ENCODE data around the gene NR1H4.

Gene NR1H4

DNA sequence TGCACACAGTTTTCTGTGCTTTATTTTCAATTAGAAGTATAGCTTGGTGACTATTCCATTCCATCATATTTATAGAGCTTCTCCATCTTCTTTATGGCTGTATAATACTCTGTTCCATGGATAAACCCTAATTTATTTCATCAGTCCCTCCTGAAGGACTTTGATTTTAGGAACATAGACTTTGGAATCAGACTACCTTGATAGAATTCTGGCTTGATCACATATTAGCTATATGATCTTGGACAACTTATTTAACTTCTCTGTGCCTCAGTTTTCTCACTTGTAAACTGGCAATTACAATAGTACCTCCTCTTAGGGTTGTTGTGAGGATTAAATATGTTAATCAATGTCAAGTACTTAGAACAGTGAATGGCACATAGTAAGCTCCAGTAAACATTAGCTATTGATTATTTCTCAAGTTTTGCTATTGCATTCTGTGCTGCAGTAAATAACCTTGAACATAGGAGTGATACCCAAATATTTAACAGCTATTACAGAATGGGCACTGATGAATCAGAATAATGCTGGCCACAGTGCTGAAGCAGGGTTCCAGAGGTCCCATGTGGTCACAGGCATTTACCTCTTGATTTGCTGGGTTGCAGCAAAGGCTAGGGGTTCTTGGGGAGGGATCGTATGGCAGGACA, 12.2 kb upstream of the NR1H4 start:
- Histone ChIP-seq H2AFZ (ENCODE audit: low read length) (no peak overlapping the region), H3K9me3 (ENCODE audit: insufficient read depth, low read depth, low read length) (no peaks in the 10 kb centered on the region), H3K79me2 (ENCODE audit: insufficient read depth, low read length) (no peaks in the 10 kb centered on the region), H3K27me3 (ENCODE audit: insufficient read depth, low read length, poor library complexity, severe bottlenecking) (no peaks in the 10 kb centered on the region), H3K9me2 (replicated peaks; ENCODE audit: low read depth, low read length) (no peaks in the 10 kb centered on the region), H3K4me2 (ENCODE audit: low read depth, low read length, poor library complexity, severe bottlenecking) (no peak overlapping the region), H3K4me1 (ENCODE audit: insufficient read depth, low read length, poor library complexity, severe bottlenecking) (no peaks in the 10 kb centered on the region), H3K9ac (ENCODE audit: low read depth, low read length, poor library complexity, severe bottlenecking) (no peak overlapping the region), H3K4me3 (ENCODE audit: low read length, poor library complexity, severe bottlenecking) (no peak overlapping the region), H3F3A (ENCODE audit: low read depth) (no peaks in the 10 kb centered on the region), H4K20me1 (ENCODE audit: insufficient read depth, low read length, poor library complexity, severe bottlenecking) (no peaks in the 10 kb centered on the region), H3K36me3 (ENCODE audit: insufficient read depth, low read length) (no peaks in the 10 kb centered on the region)
- TF ChIP-seq, protein P1, sequence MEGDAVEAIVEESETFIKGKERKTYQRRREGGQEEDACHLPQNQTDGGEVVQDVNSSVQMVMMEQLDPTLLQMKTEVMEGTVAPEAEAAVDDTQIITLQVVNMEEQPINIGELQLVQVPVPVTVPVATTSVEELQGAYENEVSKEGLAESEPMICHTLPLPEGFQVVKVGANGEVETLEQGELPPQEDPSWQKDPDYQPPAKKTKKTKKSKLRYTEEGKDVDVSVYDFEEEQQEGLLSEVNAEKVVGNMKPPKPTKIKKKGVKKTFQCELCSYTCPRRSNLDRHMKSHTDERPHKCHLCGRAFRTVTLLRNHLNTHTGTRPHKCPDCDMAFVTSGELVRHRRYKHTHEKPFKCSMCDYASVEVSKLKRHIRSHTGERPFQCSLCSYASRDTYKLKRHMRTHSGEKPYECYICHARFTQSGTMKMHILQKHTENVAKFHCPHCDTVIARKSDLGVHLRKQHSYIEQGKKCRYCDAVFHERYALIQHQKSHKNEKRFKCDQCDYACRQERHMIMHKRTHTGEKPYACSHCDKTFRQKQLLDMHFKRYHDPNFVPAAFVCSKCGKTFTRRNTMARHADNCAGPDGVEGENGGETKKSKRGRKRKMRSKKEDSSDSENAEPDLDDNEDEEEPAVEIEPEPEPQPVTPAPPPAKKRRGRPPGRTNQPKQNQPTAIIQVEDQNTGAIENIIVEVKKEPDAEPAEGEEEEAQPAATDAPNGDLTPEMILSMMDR (conservative IDR thresholded peaks at IDR 0.05; ENCODE audit: low read length), result no peak

DNA sequence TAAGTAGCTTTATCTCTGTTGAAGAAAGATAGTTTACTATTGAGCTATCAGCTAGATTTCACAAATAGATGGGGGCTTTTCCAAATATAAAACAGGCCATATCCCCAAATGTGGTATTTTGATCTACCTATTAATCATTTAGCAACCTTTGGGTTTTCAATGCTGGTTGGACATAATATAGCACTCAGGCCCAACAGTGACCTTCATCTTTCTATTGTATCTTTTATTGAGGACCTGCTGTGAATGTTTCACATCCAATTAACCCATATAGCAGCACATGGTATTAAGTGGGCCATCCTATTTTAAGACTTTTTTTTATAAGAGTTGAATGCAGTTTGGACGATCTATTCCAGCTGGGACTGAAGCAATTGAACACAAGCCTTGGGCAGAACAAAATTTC, 10.0 kb upstream of the NR1H4 start:
- TF ChIP-seq EZH2phosphoT487 (IDR thresholded peaks at IDR 0.05; ENCODE audit: borderline replicate concordance), result no peak
- TF ChIP-seq, protein P1 (conservative IDR thresholded peaks at IDR 0.05; ENCODE audit: low read length), result no peak
- Histone ChIP-seq H3K4me2 (ENCODE audit: low read depth, low read length, poor library complexity, severe bottlenecking) (no peak overlapping the region), H2AFZ (ENCODE audit: low read length) (no peak overlapping the region), H3K9ac (ENCODE audit: low read depth, low read length, poor library complexity, severe bottlenecking) (no peak overlapping the region), H3K79me2 (ENCODE audit: insufficient read depth, low read length) (no peaks in the 10 kb centered on the region), H4K20me1 (ENCODE audit: insufficient read depth, low read length, poor library complexity, severe bottlenecking) (no peaks in the 10 kb centered on the region), H3K4me1 (ENCODE audit: insufficient read depth, low read length, poor library complexity, severe bottlenecking) (no peaks in the 10 kb centered on the region), H3F3A (ENCODE audit: low read depth) (no peaks in the 10 kb centered on the region), H3K9me2 (replicated peaks; ENCODE audit: low read depth, low read length) (no peaks in the 10 kb centered on the region), H3K4me3 (ENCODE audit: low read length, poor library complexity, severe bottlenecking) (no peak overlapping the region), H3K27me3 (ENCODE audit: insufficient read depth, low read length, poor library complexity, severe bottlenecking) (no peaks in the 10 kb centered on the region), H3K36me3 (ENCODE audit: insufficient read depth, low read length) (no peaks in the 10 kb centered on the region), H3K9me3 (ENCODE audit: insufficient read depth, low read depth, low read length) (no peaks in the 10 kb centered on the region)

DNA sequence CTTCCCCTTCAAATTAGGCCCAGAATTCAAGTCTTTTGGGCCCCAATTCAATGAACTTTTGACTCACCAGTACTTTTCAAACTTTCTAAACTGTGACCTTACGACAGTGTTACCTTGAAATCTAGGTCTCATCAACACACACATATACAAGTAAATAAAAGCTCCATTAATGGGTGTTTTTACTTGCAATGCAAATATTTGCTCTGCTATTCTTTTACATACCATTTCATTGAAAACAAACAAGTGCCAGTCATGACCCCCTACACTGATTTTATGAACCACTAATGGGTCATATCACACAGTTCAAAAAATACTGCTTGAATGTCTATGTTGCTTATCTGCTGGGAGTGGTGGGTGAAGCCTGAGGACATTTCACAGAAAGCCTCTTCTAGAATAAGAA, 9.1 kb upstream of the NR1H4 start:
- no peaks in the 10 kb centered on the region for H3K9me3 ChIP-seq (ENCODE audit: insufficient read depth, low read depth, low read length)
- no peak overlapping the region for H3K4me3 ChIP-seq (ENCODE audit: low read length, poor library complexity, severe bottlenecking)
- no peak overlapping the region for H3K4me2 ChIP-seq (ENCODE audit: low read depth, low read length, poor library complexity, severe bottlenecking)
- H3K4me1 ChIP-seq (ENCODE audit: insufficient read depth, low read length, poor library complexity, severe bottlenecking), result no peaks in the 10 kb centered on the region
- no peak for TF ChIP-seq EZH2phosphoT487 (IDR thresholded peaks at IDR 0.05; ENCODE audit: borderline replicate concordance)
- TF ChIP-seq, protein P1 (conservative IDR thresholded peaks at IDR 0.05; ENCODE audit: low read length), result no peak
- H4K20me1 ChIP-seq (ENCODE audit: insufficient read depth, low read length, poor library complexity, severe bottlenecking), result no peaks in the 10 kb centered on the region
- no peaks in the 10 kb centered on the region for H3K27me3 ChIP-seq (ENCODE audit: insufficient read depth, low read length, poor library complexity, severe bottlenecking)
- no peak overlapping the region for H2AFZ ChIP-seq (ENCODE audit: low read length)
- H3K79me2 ChIP-seq (ENCODE audit: insufficient read depth, low read length), result no peaks in the 10 kb centered on the region
- no peak overlapping the region for H3K9ac ChIP-seq (ENCODE audit: low read depth, low read length, poor library complexity, severe bottlenecking)
- H3K36me3 ChIP-seq (ENCODE audit: insufficient read depth, low read length), result no peaks in the 10 kb centered on the region
- no peaks in the 10 kb centered on the region for H3F3A ChIP-seq (ENCODE audit: low read depth)
- no peaks in the 10 kb centered on the region for H3K9me2 ChIP-seq (replicated peaks; ENCODE audit: low read depth, low read length)

All from Loucy (cell line).